Fibroblast of pulmonary artery (primary cell): ENCODE measurements around the gene SLC44A2.

Experiments used
- DNase-seq: peaks from one replicate; pipeline ENCODE4 v3.0.0-alpha.2; 2010; ENCODE audit warnings: low read depth
- H3K4me3 ChIP-seq: replicated peaks from 2 replicates; pipeline ENCODE4 v1.5.1; 2011; ENCODE audit warnings: low read depth, mild to moderate bottlenecking, control low read depth, low read length, moderate library complexity
- CTCF ChIP-seq: IDR thresholded peaks from 2 replicates; pipeline ENCODE4 v1.5.1; 2011; ENCODE audit warnings: mild to moderate bottlenecking, control low read depth, low read length, inconsistent platforms; ENCODE audit errors: missing control alignments

SLC44A2 gene

GRCh38 chr19:10687518-10688288 lies 62.4 kb downstream of the SLC44A2 start:
- no peak for DNase-seq
- H3K4me3 ChIP-seq: no peak overlapping the region
- no peak for TF ChIP-seq CTCF

- DNase-seq: no peak
- TF ChIP-seq CTCF: no peak
- H3K4me3 ChIP-seq: no peak overlapping the region
Observed at GRCh38 chr19:10688545-10689280, 63.4 kb downstream of the SLC44A2 start.

GRCh38 chr19:10690341-10690781 lies 65.0 kb downstream of the SLC44A2 start:
- no peak for TF ChIP-seq CTCF
- DNase-seq: peak; percentile 77
- H3K4me3 ChIP-seq: no peak overlapping the region

- no peak overlapping the region for H3K4me3 ChIP-seq
- DNase-seq: no peak
- TF ChIP-seq CTCF: no peak
Observed at GRCh38 chr19:10691178-10691881, 66.0 kb downstream of the SLC44A2 start.

GRCh38 chr19:10691883-10692282 lies 66.5 kb downstream of the SLC44A2 start:
- DNase-seq: no peak
- no peak for TF ChIP-seq CTCF
- no peak overlapping the region for H3K4me3 ChIP-seq

- H3K4me3 ChIP-seq: no peak overlapping the region
- TF ChIP-seq CTCF: no peak
- no peak for DNase-seq
Observed at GRCh38 chr19:10692673-10693264, 67.4 kb downstream of the SLC44A2 start.
